IPS DF 6.9 (cell line): ENCODE results near the gene SSUH2.

Experiments used
- DNase-seq: peaks from one replicate; pipeline ENCODE4 v3.0.0-alpha.2; 2013; ENCODE audit warnings: low read depth, low spot score
- H3K27ac ChIP-seq: one replicate; pipeline ENCODE4 v1.5.1; 2013; ENCODE audit warnings: low read length, control low read depth
- H3K27me3 ChIP-seq: 2 replicates; pipeline ENCODE4 v1.6.1; 2013; ENCODE audit warnings: mild to moderate bottlenecking, low read length; ENCODE audit not compliant: control insufficient read depth, insufficient read depth
- H3K36me3 ChIP-seq: 2 replicates; pipeline ENCODE4 v1.6.1; 2013; ENCODE audit warnings: low read length; ENCODE audit not compliant: control insufficient read depth, insufficient read depth
- H3K4me1 ChIP-seq: 2 replicates; pipeline ENCODE4 v1.6.1; 2013; ENCODE audit warnings: low read length; ENCODE audit not compliant: control insufficient read depth, insufficient read depth
- H3K4me3 ChIP-seq: 2 replicates; pipeline ENCODE4 v1.5.1; 2013; ENCODE audit warnings: mild to moderate bottlenecking, low read length
- H3K9me3 ChIP-seq: 2 replicates; pipeline ENCODE4 v1.6.1; 2013; ENCODE audit warnings: low read length, inconsistent platforms; ENCODE audit not compliant: control insufficient read depth, insufficient read depth
- WGBS: extraction: QIAGEN DNeasy Blood & Tissue Kit; methylation state at CpG from one replicate; pipeline ENCODE4 v1.1.7; 2013; ENCODE audit warnings: mixed read lengths, missing lambda C conversion rate; ENCODE audit not compliant: insufficient read length, insufficient coverage; 5-methylcytosine and 5-hydroxymethylcytosine counted together

The SSUH2 gene

DNA sequence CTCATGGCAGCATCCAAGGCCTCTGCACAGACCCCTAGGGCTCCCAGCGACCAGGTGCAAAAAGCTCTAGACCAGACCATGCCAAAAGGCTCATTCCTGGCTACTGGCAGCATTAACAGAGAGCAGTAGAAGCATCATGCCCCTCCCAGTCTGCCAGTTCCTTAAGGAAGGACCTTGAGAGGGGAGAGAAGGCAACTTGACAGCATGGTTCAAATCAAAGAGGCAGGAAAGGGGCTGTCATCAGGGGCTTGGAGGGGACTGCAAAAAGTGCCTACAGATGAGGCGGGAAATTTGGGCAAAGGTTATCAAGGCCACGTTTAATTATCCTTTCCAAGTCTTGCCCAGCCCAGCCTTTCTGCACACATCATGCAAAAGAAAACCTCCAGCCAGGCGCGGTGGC, 64.7 kb downstream of the SSUH2 start:
- no peaks in the 10 kb centered on the region for H3K27me3 ChIP-seq
- H3K36me3 ChIP-seq, result no peaks in the 10 kb centered on the region
- no peaks in the 10 kb centered on the region; the same call in 1 of the 2 replicates for H3K9me3 ChIP-seq
- DNase-seq, result no peak
- no peak overlapping the region for H3K4me3 ChIP-seq
- no CpG with 5 or more reads among the region's 5 CpGs for WGBS
- no peak overlapping the region for H3K27ac ChIP-seq
- no peaks in the 10 kb centered on the region for H3K4me1 ChIP-seq

DNA sequence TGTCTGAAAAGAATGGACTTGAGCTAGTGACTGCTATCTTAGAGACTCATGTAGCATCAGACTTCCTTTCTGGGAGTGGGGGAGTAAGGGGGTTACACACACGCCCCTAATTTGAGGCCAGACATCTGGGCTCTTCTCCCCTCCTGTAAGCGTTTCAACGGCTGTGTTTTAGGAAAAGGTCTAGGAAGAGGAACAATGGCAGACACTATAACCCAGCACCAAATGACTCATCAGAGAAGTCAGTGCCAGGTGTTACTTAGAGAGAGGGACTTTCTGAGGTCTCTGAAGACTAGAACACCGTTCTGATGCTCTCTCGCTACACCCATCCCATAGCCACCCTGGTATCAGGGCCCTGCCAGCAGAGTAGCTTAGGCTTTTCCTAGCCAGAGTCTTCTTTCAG, 65.5 kb downstream of the SSUH2 start:
- H3K4me3 ChIP-seq, result no peak overlapping the region
- no peaks in the 10 kb centered on the region for H3K4me1 ChIP-seq
- H3K36me3 ChIP-seq, result no peaks in the 10 kb centered on the region
- no peak for DNase-seq
- WGBS, result no CpG with 5 or more reads among the region's 5 CpGs
- H3K27ac ChIP-seq, result no peak overlapping the region
- no peaks in the 10 kb centered on the region for H3K9me3 ChIP-seq
- no peaks in the 10 kb centered on the region for H3K27me3 ChIP-seq

DNA sequence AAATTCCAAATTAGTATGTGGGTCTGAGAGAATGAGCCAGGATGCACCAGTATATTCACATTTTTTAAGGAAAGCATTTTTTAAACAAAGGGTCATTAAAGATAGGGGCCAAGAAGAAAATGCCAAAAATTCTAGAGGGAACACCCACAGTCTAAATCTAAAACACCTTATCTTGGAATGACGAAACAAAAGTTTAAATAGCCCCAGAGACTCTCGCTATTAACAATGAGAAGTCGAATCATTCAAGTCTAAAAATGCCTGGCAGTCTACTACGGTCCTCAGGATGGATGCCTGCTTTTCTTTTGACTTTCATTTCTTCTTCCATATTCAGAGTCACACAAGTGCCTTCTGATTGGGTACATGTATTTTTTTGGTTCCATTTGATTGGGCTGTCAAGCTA, 66.3 kb downstream of the SSUH2 start:
- Histone ChIP-seq H3K4me1 (no peaks in the 10 kb centered on the region), H3K9me3 (no peaks in the 10 kb centered on the region), H3K36me3 (no peaks in the 10 kb centered on the region), H3K27ac (no peak overlapping the region), H3K4me3 (no peak overlapping the region), H3K27me3 (no peaks in the 10 kb centered on the region)
- DNase-seq, result no peak
- no CpG with 5 or more reads among the region's 4 CpGs for WGBS

DNA sequence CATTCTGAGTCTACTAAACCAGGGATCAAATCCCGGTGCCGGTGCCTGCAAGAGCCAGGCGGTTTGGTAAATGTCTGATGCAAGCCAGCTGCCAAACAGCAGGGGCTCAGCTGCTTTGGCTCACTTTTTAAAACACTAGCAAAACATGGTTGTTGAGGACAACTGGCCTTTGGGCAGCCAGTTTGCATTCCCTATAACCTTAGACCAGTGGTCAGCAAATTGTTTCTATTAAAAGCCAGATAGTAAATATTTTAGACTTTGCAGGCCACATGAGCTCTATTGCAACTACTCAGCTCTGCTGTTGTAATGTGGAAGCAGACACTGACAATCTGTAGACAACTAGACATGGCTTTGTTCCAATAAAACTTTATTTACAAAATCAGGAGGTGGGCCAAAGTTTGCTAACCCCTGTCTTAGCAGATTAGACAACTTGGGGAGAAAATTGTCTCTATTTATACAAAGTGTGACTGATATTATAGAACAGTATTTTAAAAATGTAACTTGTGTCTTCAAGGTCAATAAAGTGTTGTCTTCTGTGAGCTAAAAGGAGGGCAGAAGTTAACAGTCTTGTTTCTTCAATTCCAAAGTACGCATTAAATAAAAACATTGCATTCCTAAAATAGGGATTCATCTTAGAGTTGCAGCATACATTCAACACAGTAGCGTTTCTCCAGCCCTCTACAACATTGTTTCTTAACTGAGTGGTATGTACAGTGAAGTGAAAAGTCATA, 67.6 kb downstream of the SSUH2 start:
- Histone ChIP-seq H3K4me3 (no peak overlapping the region), H3K27me3 (no peaks in the 10 kb centered on the region), H3K4me1 (no peaks in the 10 kb centered on the region), H3K9me3 (no peaks in the 10 kb centered on the region), H3K36me3 (no peaks in the 10 kb centered on the region), H3K27ac (no peak overlapping the region)
- no CpG with 5 or more reads among the region's 5 CpGs for WGBS
- no peak for DNase-seq

DNA sequence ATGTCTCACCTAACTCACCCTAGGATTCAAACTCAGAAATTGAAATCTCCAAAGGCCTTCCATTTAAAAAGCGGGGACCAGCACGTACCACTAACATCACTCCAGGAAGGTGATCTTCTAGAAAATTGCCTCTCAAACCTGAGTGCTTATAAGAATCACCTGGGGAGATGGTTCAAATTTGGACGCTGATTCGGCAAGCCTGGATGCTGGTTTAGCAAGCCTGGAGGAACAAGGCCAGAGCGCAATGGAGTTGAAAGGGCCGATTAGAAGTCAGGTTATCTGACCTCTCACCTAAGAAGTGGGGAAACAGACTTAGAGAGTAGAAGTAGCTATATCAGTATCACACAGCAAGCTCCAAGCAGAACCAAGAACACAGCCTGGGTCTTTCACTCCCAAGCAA, 68.2 kb downstream of the SSUH2 start:
- H3K4me3 ChIP-seq, result no peak overlapping the region
- H3K27me3 ChIP-seq, result no peaks in the 10 kb centered on the region
- H3K36me3 ChIP-seq, result no peaks in the 10 kb centered on the region
- H3K27ac ChIP-seq, result no peak overlapping the region
- WGBS, result no CpG with 5 or more reads among the region's 6 CpGs
- H3K4me1 ChIP-seq, result no peaks in the 10 kb centered on the region
- H3K9me3 ChIP-seq, result no peaks in the 10 kb centered on the region
- no peak for DNase-seq

DNA sequence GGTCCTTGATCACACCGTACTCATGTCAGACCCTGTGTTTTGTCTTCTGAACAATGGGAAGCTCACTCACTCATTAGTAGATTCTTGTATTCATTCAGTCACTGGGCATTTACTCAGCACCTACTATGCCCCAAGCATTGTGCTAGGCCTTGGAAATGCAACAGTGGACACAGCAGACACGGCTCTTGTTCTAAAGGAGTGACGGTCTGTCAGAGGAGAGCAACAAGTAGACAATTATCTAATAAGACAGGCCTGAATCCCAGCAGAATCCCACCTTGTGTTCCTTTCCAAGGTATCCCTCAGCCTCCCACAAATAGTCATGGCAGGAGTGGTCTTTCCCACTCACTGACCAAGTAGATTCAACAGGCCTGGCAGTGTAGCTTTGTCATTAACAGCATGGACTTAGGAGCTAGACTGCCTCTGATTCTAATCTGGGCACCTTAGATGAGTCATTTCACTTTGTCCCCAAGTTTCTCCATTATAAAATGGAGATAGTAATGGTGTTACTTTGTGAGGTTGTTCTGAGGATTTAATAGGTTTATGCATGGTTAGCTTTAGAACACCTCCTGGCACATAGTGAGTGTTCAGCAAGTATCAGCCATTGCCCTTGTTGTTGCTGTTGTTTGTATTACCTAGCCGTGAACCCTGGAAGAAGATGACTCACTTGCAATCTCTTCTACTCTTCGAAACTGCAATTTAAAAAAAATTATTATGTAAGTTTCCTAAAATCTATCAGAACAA, 69.1 kb downstream of the SSUH2 start:
- H3K27me3 ChIP-seq, result no peaks in the 10 kb centered on the region
- H3K4me1 ChIP-seq, result no peaks in the 10 kb centered on the region
- no CpG with 5 or more reads among the region's 5 CpGs for WGBS
- H3K9me3 ChIP-seq, result no peaks in the 10 kb centered on the region
- H3K27ac ChIP-seq, result no peak overlapping the region
- no peak overlapping the region for H3K4me3 ChIP-seq
- H3K36me3 ChIP-seq, result no peaks in the 10 kb centered on the region
- no peak for DNase-seq

DNA sequence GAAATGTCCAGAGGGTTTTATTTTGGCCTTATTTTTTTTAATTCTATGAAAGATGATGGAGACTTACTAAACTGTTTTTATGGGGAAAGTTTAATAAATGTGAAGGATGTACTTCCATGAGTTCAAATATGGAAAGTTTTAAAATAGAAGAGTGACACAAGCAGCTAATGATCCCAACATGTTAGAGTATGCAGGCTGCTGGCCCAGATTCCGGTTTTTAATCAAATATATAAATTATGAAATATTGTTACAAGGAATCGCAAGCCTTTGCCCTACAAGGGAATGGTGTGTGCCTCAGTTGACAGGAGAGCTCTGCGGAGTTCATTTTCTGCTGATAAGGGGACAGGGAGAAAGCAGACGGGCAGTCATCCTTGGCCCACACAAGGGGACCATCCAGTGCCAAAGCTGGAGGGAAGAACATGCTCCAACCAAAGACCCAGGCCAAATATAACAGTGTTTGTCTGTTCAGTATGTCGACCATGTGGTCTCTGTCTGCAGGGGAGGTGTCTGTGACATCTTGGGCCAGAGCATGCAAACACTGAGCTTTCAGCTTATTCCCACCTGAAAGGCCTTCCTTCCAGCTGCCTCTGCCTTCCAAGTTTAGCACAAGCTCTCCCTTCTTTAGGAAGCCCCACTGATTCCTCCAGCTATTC, 69.8 kb downstream of the SSUH2 start:
- H3K27ac ChIP-seq, result no peak overlapping the region
- H3K4me3 ChIP-seq, result no peak overlapping the region
- no CpG with 5 or more reads among the region's 5 CpGs for WGBS
- H3K4me1 ChIP-seq, result no peaks in the 10 kb centered on the region
- peaks cover 4% of the 10 kb centered on the region; the same call in 1 of the 2 replicates for H3K36me3 ChIP-seq
- no peak for DNase-seq
- no peaks in the 10 kb centered on the region for H3K27me3 ChIP-seq
- H3K9me3 ChIP-seq, result no peaks in the 10 kb centered on the region

DNA sequence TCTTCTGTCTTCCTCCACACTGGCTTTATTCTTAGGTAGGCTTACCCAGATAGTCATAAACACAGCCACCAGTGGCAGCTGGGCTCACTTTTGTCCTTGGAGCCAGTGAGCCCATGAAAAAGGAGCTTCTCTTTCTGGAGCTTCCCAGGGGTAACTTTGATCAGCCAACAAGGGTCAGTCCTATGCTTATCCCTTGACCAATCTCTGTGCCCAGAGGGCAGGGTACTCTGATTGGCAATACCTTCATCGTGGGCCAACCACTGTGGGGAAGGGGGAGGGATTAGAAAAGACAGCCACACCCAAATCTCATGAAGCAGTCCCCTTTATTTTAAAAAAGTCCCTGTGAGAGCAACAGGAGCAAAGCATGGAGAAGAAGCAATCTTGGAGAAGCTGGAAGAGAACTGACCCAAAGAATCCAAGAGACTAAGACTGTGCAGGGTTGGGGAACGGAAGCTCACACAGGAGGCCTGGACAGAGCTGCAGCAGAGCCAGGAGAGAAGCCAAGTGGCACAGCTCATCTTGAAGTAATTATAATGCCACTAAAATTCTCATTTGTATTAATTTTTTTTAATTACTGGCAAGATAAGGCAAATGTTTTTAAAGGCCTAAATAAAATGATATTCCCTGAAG, 70.4 kb downstream of the SSUH2 start:
- Histone ChIP-seq H3K9me3 (no peaks in the 10 kb centered on the region), H3K27me3 (no peaks in the 10 kb centered on the region), H3K4me1 (no peaks in the 10 kb centered on the region), H3K4me3 (no peak overlapping the region), H3K36me3 (peaks cover 4% of the 10 kb centered on the region; the same call in 1 of the 2 replicates), H3K27ac (no peak overlapping the region)
- DNase-seq, result no peak
- no CpG with 5 or more reads among the region's 2 CpGs for WGBS

DNA sequence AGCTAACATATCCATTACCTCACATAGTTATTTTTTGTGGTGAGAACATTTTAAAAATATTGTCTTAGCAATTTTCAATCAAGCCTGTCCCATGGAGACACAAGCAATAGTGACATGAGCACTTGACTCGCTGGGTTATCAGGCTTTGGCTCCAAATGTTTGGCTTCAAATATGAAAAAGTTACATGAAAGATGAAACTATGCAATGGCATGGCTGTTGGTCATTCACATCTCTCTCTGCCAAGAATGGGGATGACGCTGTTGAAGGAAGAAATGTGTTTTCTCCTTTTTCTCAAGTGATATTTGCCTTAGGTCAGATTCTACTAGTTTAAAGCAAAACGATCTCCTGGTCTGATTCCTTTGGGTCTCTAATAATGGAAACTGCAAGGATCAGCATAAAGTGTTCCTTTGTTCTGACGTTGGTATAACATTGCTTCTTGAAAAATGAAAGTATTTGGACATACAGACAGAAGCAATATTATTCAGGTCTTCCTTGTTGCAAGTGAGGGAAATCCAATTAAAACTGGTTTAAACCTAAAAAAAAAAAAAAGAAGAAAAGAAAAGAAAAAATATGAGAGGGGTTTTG, 71.2 kb downstream of the SSUH2 start:
- no peak for DNase-seq
- no peaks in the 10 kb centered on the region for H3K9me3 ChIP-seq
- H3K27ac ChIP-seq, result no peak overlapping the region
- H3K4me3 ChIP-seq, result no peak overlapping the region
- no CpG with 5 or more reads among the region's 4 CpGs for WGBS
- H3K4me1 ChIP-seq, result no peaks in the 10 kb centered on the region
- H3K27me3 ChIP-seq, result no peaks in the 10 kb centered on the region
- H3K36me3 ChIP-seq, result peaks cover 4% of the 10 kb centered on the region; the same call in 1 of the 2 replicates

DNA sequence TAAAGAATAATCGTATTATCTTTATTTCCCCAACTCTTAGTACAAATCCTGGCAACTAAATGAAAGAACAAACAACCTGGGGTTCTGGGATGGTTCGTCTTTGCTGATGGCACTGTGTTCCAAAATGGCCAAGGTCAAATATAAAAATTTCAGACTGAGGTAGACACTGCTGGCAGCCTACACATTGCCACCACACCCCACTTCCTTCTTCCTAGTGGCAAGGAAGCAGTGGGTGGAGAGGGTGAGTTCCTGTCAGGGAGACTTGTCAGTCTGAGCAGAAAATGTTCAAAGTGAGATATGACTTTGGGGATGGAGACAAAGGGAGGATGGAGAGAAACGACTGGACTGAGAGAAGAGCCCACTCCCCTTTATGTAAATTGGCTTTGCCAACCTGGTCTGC, 73.3 kb downstream of the SSUH2 start:
- no peak overlapping the region for H3K4me3 ChIP-seq
- no peaks in the 10 kb centered on the region for H3K27me3 ChIP-seq
- H3K4me1 ChIP-seq, result no peaks in the 10 kb centered on the region
- H3K9me3 ChIP-seq, result no peaks in the 10 kb centered on the region
- no peak for DNase-seq
- peaks cover 4% of the 10 kb centered on the region; the same call in 1 of the 2 replicates for H3K36me3 ChIP-seq
- WGBS, result no CpG with 5 or more reads among the region's 3 CpGs
- no peak overlapping the region for H3K27ac ChIP-seq
